Esophagus muscularis mucosa (tissue), 4 donors: ENCODE measurements around the gene HSD17B11. TPM values are rescaled to one million over a fixed set of nuclear protein-coding genes. Genes with fewer than 3 reads are reported as not detected.

Experiments
- DNase-seq: peaks from one replicate; pipeline ENCODE4 v3.0.0-alpha.2; 2017; ENCODE audit errors: extremely low spot score
- H3K27ac ChIP-seq, 4 donors: fragments of 200-600 bp; sonication (generic); replicated peaks in 1 of 4; 1 replicate in 3 of 4; 2 replicates in 1 of 4; pipeline ENCODE4 v1.5.1; 2016 to 2019; ENCODE audit warnings: mild to moderate bottlenecking in 1 of 4
- H3K27me3 ChIP-seq, 4 donors: fragments of 200-600 bp; sonication (generic); one replicate each; pipeline versions ENCODE4 v1.5.1 to v1.6.0; 2016 to 2019
- H3K36me3 ChIP-seq, 4 donors: fragments of 200-600 bp; sonication (generic); one replicate each; pipeline ENCODE4 v1.5.1; 2016 to 2019
- H3K4me1 ChIP-seq, 4 donors: fragments of 200-600 bp; sonication (generic); one replicate each; pipeline ENCODE4 v1.5.1; 2016 to 2019
- H3K4me3 ChIP-seq, 4 donors: fragments of 200-600 bp; sonication (generic); 1 replicate in 2 of 4; 2 replicates in 2 of 4; pipeline ENCODE4 v1.5.1; 2016 to 2019; ENCODE audit warnings: mild to moderate bottlenecking in 4 of 4, moderate library complexity in 1 of 4
- H3K9me3 ChIP-seq, 4 donors: fragments of 200-600 bp; sonication (generic); 1 replicate in 3 of 4; 2 replicates in 1 of 4; pipeline ENCODE4 v1.5.1; 2016 to 2019
- CTCF ChIP-seq, 3 experiments: fragments of 200-600 bp in 2 of 3; fragments of 450-650 bp in 1 of 3; sonication (generic) in 2 of 3; IDR thresholded peaks; one replicate each; pipeline ENCODE4 v1.5.1; 2017 to 2019; ENCODE audit warnings: antibody characterized with exemption in 3 of 3, mild to moderate bottlenecking in 2 of 3, moderate library complexity in 1 of 3
- EP300 ChIP-seq: sonication (generic); formaldehyde crosslinking; IDR thresholded peaks from one replicate; pipeline ENCODE4 v1.6.1; 2017; ENCODE audit warnings: antibody characterized with exemption
- POLR2A ChIP-seq: fragments of 450-650 bp; IDR thresholded peaks from one replicate; pipeline ENCODE4 v1.6.1; 2017; ENCODE audit warnings: antibody characterized with exemption, moderate library complexity, mild to moderate bottlenecking, low read depth
- POLR2AphosphoS5 ChIP-seq, 2 donors: sonication (generic); formaldehyde crosslinking; IDR thresholded peaks; one replicate each; pipeline ENCODE4 v1.6.1; 2017; ENCODE audit warnings: antibody characterized with exemption in 2 of 2
- WGBS: methylation state at CpG from one replicate; pipeline ENCODE4 v1.1.5; 2018; 5-methylcytosine and 5-hydroxymethylcytosine counted together
- intact Hi-C: fragments of 100-400 bp; cut with DNase I; formaldehyde crosslinking; loops from one replicate; pipeline ENCODE4 v1.15.1; 2023
- total RNA-seq, 4 donors: library from RNA; depleted of rRNA; stranded (reverse); fragments of >200 nt; gene quantifications; one replicate each; pipeline versions ENCODE4 v1.1.0 to v1.2.1, GENCODE V29; 2016

HSD17B11 gene
- total RNA-seq, 4 donors from 2014 or later: 35.7 to 68.9 (median 52.6) TPM

GRCh38 chr4:87313756-87314155 lies 77.2 kb downstream of the HSD17B11 start:
- no peak for TF ChIP-seq POLR2A
- TF ChIP-seq POLR2AphosphoS5 (IDR thresholded peaks at IDR 0.05): no peak
- no peak for TF ChIP-seq CTCF (IDR thresholded peaks at IDR 0.05)
- TF ChIP-seq EP300: no peak
- no peaks in the 10 kb centered on the region for H3K4me1 ChIP-seq
- H3K36me3 ChIP-seq: no peaks in the 10 kb centered on the region
- no peaks in the 10 kb centered on the region for H3K9me3 ChIP-seq
- intact Hi-C loops: no loop called here
- no peak overlapping the region for H3K27ac ChIP-seq
- no peaks in the 10 kb centered on the region for H3K27me3 ChIP-seq
- no peak overlapping the region for H3K4me3 ChIP-seq
- 79% methylated on average over 3 of the region's 3 CpGs for WGBS
- no peak for DNase-seq

GRCh38 chr4:87311684-87312083 lies 79.3 kb downstream of the HSD17B11 start:
- 95% methylated on average over 3 of the region's 3 CpGs for WGBS
- Histone ChIP-seq H3K36me3 (no peaks in the 10 kb centered on the region), H3K27me3 (no peaks in the 10 kb centered on the region), H3K4me1 (no peaks in the 10 kb centered on the region), H3K4me3 (no peak overlapping the region), H3K27ac (no peak overlapping the region), H3K9me3 (no peaks in the 10 kb centered on the region)
- DNase-seq: no peak
- intact Hi-C loops: no loop called here
- no peak for TF ChIP-seq POLR2A
- no peak for TF ChIP-seq EP300
- no peak for TF ChIP-seq CTCF (IDR thresholded peaks at IDR 0.05)
- no peak for TF ChIP-seq POLR2AphosphoS5 (IDR thresholded peaks at IDR 0.05)

- H3K27ac ChIP-seq: no peak overlapping the region
- no peak overlapping the region for H3K4me3 ChIP-seq
- TF ChIP-seq EP300 (no peak), POLR2A (no peak), POLR2AphosphoS5 (IDR thresholded peaks at IDR 0.05) (no peak), CTCF (IDR thresholded peaks at IDR 0.05) (no peak)
- DNase-seq: no peak
- no peaks in the 10 kb centered on the region for H3K9me3 ChIP-seq
- intact Hi-C loops: no loop called here
- H3K4me1 ChIP-seq: no peaks in the 10 kb centered on the region
- WGBS: 88% methylated on average over 4 of the region's 4 CpGs
- no peaks in the 10 kb centered on the region for H3K27me3 ChIP-seq
- H3K36me3 ChIP-seq: no peaks in the 10 kb centered on the region
These were observed 80.2 kb downstream of the HSD17B11 start for GRCh38 chr4:87310691-87311335.

GRCh38 chr4:87309625-87310024 lies 81.4 kb downstream of the HSD17B11 start:
- intact Hi-C loops: no loop called here
- Histone ChIP-seq H3K27ac (no peak overlapping the region), H3K36me3 (no peaks in the 10 kb centered on the region), H3K27me3 (no peaks in the 10 kb centered on the region), H3K4me1 (no peaks in the 10 kb centered on the region), H3K9me3 (no peaks in the 10 kb centered on the region), H3K4me3 (no peak overlapping the region)
- TF ChIP-seq POLR2AphosphoS5 (IDR thresholded peaks at IDR 0.05) (peak in 1 of 2 donors; percentile 11), CTCF (IDR thresholded peaks at IDR 0.05) (no peak)
- WGBS: 82% methylated on average over 2 of the region's 2 CpGs
- DNase-seq: no peak

GRCh38 chr4:87306056-87306455 lies 84.9 kb downstream of the HSD17B11 start:
- intact Hi-C loops: no loop called here
- H3K27me3 ChIP-seq: no peaks in the 10 kb centered on the region
- no peak for TF ChIP-seq CTCF (IDR thresholded peaks at IDR 0.05)
- no peak for TF ChIP-seq POLR2AphosphoS5 (IDR thresholded peaks at IDR 0.05)
- TF ChIP-seq EP300: no peak
- no peak for TF ChIP-seq POLR2A
- no peak overlapping the region for H3K4me3 ChIP-seq
- H3K9me3 ChIP-seq: no peaks in the 10 kb centered on the region
- WGBS: 100% methylated on average over 1 of the region's 1 CpG
- H3K36me3 ChIP-seq: no peaks in the 10 kb centered on the region
- no peak overlapping the region for H3K27ac ChIP-seq
- no peak for DNase-seq
- H3K4me1 ChIP-seq: no peaks in the 10 kb centered on the region
